Heart right ventricle (tissue), 16 donors: ENCODE measurements around the gene TRPC3. TPM values are rescaled to one million over a fixed set of nuclear protein-coding genes. Genes with fewer than 3 reads are reported as not detected.
A peak's percentile ranks its signal among the peaks of the same experiment; 100 is the strongest.

Source experiments
- ATAC-seq, 8 donors: fragments of 200-7000 bp; cut with Tn5 transposase; one replicate each; pipeline ENCODE4 v1.9.1; 2020; ENCODE audit warnings: mild to moderate bottlenecking in 8 of 8, moderate library complexity in 8 of 8, moderate number of reproducible peaks in 1 of 8
- DNase-seq, 2 donors: peaks; one replicate each; pipeline ENCODE4 v3.0.0-alpha.2; 2020
- H3K27ac ChIP-seq, 10 donors: fragments of 200-600 bp; sonication (generic) in 2 of 10; one replicate each; pipeline versions ENCODE4 v1.5.0 to v1.8.0; 2020 to 2022; ENCODE audit warnings: mild to moderate bottlenecking in 3 of 10
- H3K27me3 ChIP-seq, 7 donors: fragments of 200-600 bp; one replicate each; pipeline ENCODE4 v1.8.0; 2021 to 2022; ENCODE audit warnings: mild to moderate bottlenecking in 2 of 7
- H3K36me3 ChIP-seq, 9 donors: fragments of 200-600 bp; sonication (generic) in 1 of 9; one replicate each; pipeline versions ENCODE4 v1.5.0 to v1.8.0; 2020 to 2022; ENCODE audit warnings: mild to moderate bottlenecking in 2 of 9
- H3K4me1 ChIP-seq, 9 donors: fragments of 200-600 bp; sonication (generic) in 1 of 9; one replicate each; pipeline versions ENCODE4 v1.5.0 to v1.8.0; 2020 to 2022; ENCODE audit warnings: mild to moderate bottlenecking in 4 of 9
- H3K4me3 ChIP-seq, 10 donors: fragments of 200-600 bp; sonication (generic) in 2 of 10; one replicate each; pipeline versions ENCODE4 v1.5.0 to v1.8.0; 2020 to 2022; ENCODE audit warnings: mild to moderate bottlenecking in 7 of 10, moderate library complexity in 2 of 10
- H3K9me3 ChIP-seq, 11 donors: fragments of 200-600 bp in 10 of 11; sonication (generic) in 2 of 11; one replicate each; pipeline versions ENCODE4 v1.5.0 to v1.8.0; 2013 to 2022; ENCODE audit warnings: mild to moderate bottlenecking in 2 of 11, control low read depth in 1 of 11, moderate library complexity in 1 of 11
- CTCF ChIP-seq, 9 donors: fragments of 200-600 bp; sonication (generic) in 2 of 9; IDR thresholded peaks; one replicate each; pipeline versions ENCODE4 v1.5.0 to v1.8.0; 2021 to 2022; ENCODE audit warnings: antibody characterized with exemption in 9 of 9, mild to moderate bottlenecking in 5 of 9, moderate library complexity in 1 of 9
- WGBS, 2 donors: extraction: QIAGEN DNeasy Blood & Tissue Kit; methylation state at CpG; one replicate each; pipeline ENCODE4 v1.1.7; 2013; ENCODE audit warnings: inconsistent platforms in 1 of 2; 5-methylcytosine and 5-hydroxymethylcytosine counted together
- intact Hi-C, 10 donors: fragments of 100-400 bp; cut with DNase I; formaldehyde crosslinking; loops; one replicate each; pipeline versions ENCODE4 v1.11.1 to v1.14.2; 2022
- polyA plus RNA-seq, 2 donors: library from polyadenylated mRNA; stranded (reverse); fragments of 200-250 nt; gene quantifications; one replicate each; pipeline ENCODE4 v1.2.3, GENCODE V29; 2013
- total RNA-seq, 10 donors: library from RNA; stranded (reverse); fragmentation: NEBNext Ultra II Directional in 3 of 10; extraction: Animal tissue kit (Norgen Biotek cat#: 25700) in 3 of 10; gene quantifications; one replicate each; pipeline versions ENCODE4 v1.2.1 to v1.2.4, GENCODE V29; 2021 to 2023
- donor health status: Arrhythmogenic right ventricular cardiomyopathy.
- donor health status: ischemic (EF 13 %, LVEDD 7.1; RV severe dilation, severe dysfunction).
- donor health status: healthy with polysubstance abuse.
- donor health status: DM: no; HTN: yes; CAD: no.
- donor health status: DM: no; HTN: no; CAD: no.
- donor health status: ischemic (EF 25% LVEDD 6.9; RV normal size, moderate dysfunction).
- donor health status: ischemic (EF 25% LVEDD 5.7; RV mildly dilated, moderate dysfunction).
- donor health status: healthy.
- donor health status: DM: yes; HTN: yes; CAD: no.
- donor health status: Ischemic cardiomyopathy.
- donor health status: ischemic (EF 35%, LVEDD 5.7; RV mildly dilated, moderate dysfunction).
- donor health status: nonischemic (EF 11% LVEDD 7.7; RV severe dilation, severe dysfunction).
- donor health status: DM: yes; HTN: yes; CAD: no.
- donor health status: PGD.
- donor health status: ischemic (EF 29% LVEDD 5.4; RV normal size, mild dysfunction).
- donor health status: nonischemic (EF 23%, LVEDD 6.1; RV moderate dilation, normal function).

TRPC3 gene
- total and polyA plus RNA-seq, 12 donors, result 0.13 to 0.28 (median 0.17) TPM; not detected in 5

DNA sequence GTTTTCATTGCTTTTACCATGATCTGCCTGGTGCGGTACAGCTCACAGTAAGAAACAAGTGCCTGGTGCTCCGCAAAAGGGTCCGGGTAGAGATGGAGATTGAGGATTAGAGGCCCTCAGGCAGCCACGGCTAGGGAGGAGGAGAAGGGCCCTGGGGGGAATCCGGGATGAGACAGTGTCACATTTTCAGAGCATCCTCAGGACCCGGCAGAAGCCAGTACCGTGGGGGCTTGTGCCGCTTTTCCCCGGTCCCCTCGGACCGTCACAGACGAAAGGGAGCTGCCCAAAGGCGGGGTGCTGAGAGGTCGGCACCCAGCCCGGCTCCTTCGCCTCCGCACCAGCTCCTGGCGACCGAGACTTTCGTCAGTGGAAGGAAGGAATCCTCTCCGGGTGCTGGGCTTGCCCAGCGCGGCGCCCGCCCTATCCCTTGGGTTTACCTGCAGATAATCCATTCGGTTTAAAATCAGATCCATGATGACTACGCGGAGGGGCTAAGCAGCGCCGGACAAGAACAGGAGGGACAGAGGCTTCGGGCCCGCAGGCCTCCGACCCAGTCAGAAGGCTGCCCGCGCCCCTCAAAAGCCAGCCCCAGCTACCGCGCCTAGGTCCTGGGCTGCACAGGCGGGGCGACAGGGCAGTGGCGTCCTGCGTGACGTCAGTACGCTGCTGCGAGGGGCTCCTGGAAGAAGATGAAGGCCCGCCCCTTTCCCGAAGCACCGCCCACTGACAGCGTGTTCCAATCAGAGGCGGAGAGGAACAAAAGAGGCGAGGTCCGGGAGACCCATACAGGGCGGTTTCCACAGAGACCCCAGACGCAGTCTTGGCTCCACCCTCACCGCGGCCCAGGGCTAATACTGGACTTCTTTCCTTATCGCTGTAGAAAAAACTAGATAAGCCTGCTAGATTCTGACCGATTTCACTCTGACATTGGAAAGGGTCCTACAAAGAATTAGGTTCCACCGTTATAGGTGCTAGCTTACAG is 81.7 kb downstream of the TRPC3 start, which contains the start of gene BBS7:
TSS of gene BBS7 (minus strand) at position 634 of the 982 bp plus-strand sequence. CDS start at position 473, 161 bp downstream.
- ATAC-seq (peak; percentile 99 to 100 (median 100)), DNase-seq (peak; percentile 98)
- H3K36me3 ChIP-seq, result peaks cover 0 to 28% (median 0%) of the 10 kb centered on the region in 9 donors
- TF ChIP-seq CTCF (IDR thresholded peaks at IDR 0.05), result no peak
- H3K4me1 ChIP-seq, result peaks cover 0 to 14% (median 7%) of the 10 kb centered on the region in 9 donors
- intact Hi-C loops, result loop anchor here in 1 of 10 donors (5.0 kb wide), 1 partner anchor 43 kb away; no protein-coding TSS in a partner anchor
- H3K4me3 ChIP-seq, result peak within 1 kb of the TSS; percentile 59 to 98 (median 88)
- peaks cover 0 to 4% (median 0%) of the 10 kb centered on the region in 7 donors for H3K27me3 ChIP-seq
- peaks cover 0 to 8% (median 0%) of the 10 kb centered on the region in 11 donors for H3K9me3 ChIP-seq
- 0% methylated on average over 57 to 58 of the region's 58 CpGs for WGBS, 2 donors
- H3K27ac ChIP-seq, result peak within 1 kb of the TSS; percentile 47 to 91 (median 88)

GRCh38 chr4:121863799-121864198 is 88.1 kb downstream of the TRPC3 start:
- 87 to 89% methylated on average over 7 of the region's 7 CpGs for WGBS, 2 donors
- no peak for ATAC-seq
- DNase-seq, result no peak

DNA sequence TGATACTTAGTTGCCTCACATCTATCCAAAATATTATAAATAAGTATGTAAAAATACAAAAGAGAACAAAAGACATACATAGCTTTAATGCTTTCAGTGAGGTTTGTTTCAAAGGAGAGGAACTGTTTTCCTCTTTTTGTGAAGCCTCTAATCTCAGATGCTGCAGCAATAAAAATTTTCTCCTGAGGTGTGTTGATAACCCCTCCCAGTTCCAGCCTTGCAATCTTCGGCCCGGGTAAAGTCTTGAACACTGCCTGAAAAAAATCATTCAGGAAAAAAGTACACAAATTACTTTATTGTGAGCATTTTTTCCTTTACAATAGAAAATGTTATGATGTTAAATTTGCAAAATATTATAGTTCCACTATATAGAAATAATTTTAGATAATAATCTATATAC is 90.4 kb downstream of the TRPC3 start:
- no peak for TF ChIP-seq CTCF (IDR thresholded peaks at IDR 0.05)
- ATAC-seq, result no peak
- no peak overlapping the region for H3K4me3 ChIP-seq
- H3K4me1 ChIP-seq, result no peaks in the 10 kb centered on the region
- no peak for DNase-seq
- peaks cover 0 to 89% (median 9%) of the 10 kb centered on the region in 9 donors for H3K36me3 ChIP-seq
- intact Hi-C loops, result no loop called here
- no peaks in the 10 kb centered on the region for H3K9me3 ChIP-seq
- WGBS, 2 donors, result 90 to 99% methylated on average over 2 of the region's 2 CpGs
- H3K27me3 ChIP-seq, result no peaks in the 10 kb centered on the region
- H3K27ac ChIP-seq, result no peak overlapping the region

More at GRCh38 chr4:121863799-121864198, 88.1 kb downstream of the TRPC3 start:
- H3K27ac ChIP-seq, result no peak overlapping the region
- no peaks in the 10 kb centered on the region for H3K4me1 ChIP-seq
- intact Hi-C loops, result no loop called here
- H3K36me3 ChIP-seq, result peaks cover 0 to 79% (median 9%) of the 10 kb centered on the region in 9 donors
- no peaks in the 10 kb centered on the region for H3K27me3 ChIP-seq
- no peak for TF ChIP-seq CTCF (IDR thresholded peaks at IDR 0.05)
- peaks cover 0 to 8% (median 0%) of the 10 kb centered on the region in 11 donors for H3K9me3 ChIP-seq
- H3K4me3 ChIP-seq, result no peak overlapping the region

- no peaks in the 10 kb centered on the region for H3K4me1 ChIP-seq
- H3K4me3 ChIP-seq, result no peak overlapping the region
- H3K36me3 ChIP-seq, result peaks cover 0 to 85% (median 9%) of the 10 kb centered on the region in 9 donors
- no peak for DNase-seq
- ATAC-seq, result no peak
- intact Hi-C loops, result no loop called here
- no peak for TF ChIP-seq CTCF (IDR thresholded peaks at IDR 0.05)
- H3K9me3 ChIP-seq, result no peaks in the 10 kb centered on the region
- H3K27me3 ChIP-seq, result no peaks in the 10 kb centered on the region
- no peak overlapping the region for H3K27ac ChIP-seq
Observed at GRCh38 chr4:121860121-121860520, 91.7 kb downstream of the TRPC3 start.
